NT2/D1 (cell line): ENCODE results near the gene ADAMTS2.

Experiments
- DNase-seq: peaks from one replicate; pipeline ENCODE4 v3.0.0-alpha.2; 2011; ENCODE audit warnings: low read depth, low spot score
- H3K27me3 ChIP-seq: 2 replicates; pipeline ENCODE4 v1.6.0; 2011; ENCODE audit warnings: mild to moderate bottlenecking; ENCODE audit not compliant: insufficient read length, insufficient read depth
- H3K36me3 ChIP-seq: 2 replicates; pipeline ENCODE4 v1.6.1; 2011; ENCODE audit warnings: mild to moderate bottlenecking, low read length, mixed read lengths; ENCODE audit not compliant: insufficient read depth, insufficient read length
- H3K4me1 ChIP-seq: 2 replicates; pipeline ENCODE4 v1.5.1; 2011; ENCODE audit not compliant: insufficient read depth, insufficient read length
- H3K4me3 ChIP-seq: 2 replicates; pipeline ENCODE4 v1.5.1; 2011; ENCODE audit warnings: low read depth; ENCODE audit not compliant: insufficient read length
- H3K9ac ChIP-seq: 2 replicates; pipeline ENCODE4 v1.6.0; 2011; ENCODE audit warnings: low read depth; ENCODE audit not compliant: insufficient read length
- H3K9me3 ChIP-seq: 2 replicates; pipeline ENCODE4 v1.5.1; 2011; ENCODE audit warnings: mild to moderate bottlenecking, low read length; ENCODE audit not compliant: insufficient read depth
- SUZ12 ChIP-seq: IDR thresholded peaks from 2 replicates; pipeline ENCODE4 v1.6.1; 2011; ENCODE audit not compliant: insufficient read length, insufficient read depth; ENCODE audit errors: extremely low read depth
- YY1 ChIP-seq: IDR thresholded peaks from 2 replicates; pipeline ENCODE4 v1.6.1; 2011; ENCODE audit not compliant: insufficient read length, insufficient read depth
- ZNF274 ChIP-seq: IDR thresholded peaks from 2 replicates; pipeline ENCODE4 v1.6.1; 2011; ENCODE audit warnings: mild to moderate bottlenecking, low read depth, low read length

The ADAMTS2 gene

DNA sequence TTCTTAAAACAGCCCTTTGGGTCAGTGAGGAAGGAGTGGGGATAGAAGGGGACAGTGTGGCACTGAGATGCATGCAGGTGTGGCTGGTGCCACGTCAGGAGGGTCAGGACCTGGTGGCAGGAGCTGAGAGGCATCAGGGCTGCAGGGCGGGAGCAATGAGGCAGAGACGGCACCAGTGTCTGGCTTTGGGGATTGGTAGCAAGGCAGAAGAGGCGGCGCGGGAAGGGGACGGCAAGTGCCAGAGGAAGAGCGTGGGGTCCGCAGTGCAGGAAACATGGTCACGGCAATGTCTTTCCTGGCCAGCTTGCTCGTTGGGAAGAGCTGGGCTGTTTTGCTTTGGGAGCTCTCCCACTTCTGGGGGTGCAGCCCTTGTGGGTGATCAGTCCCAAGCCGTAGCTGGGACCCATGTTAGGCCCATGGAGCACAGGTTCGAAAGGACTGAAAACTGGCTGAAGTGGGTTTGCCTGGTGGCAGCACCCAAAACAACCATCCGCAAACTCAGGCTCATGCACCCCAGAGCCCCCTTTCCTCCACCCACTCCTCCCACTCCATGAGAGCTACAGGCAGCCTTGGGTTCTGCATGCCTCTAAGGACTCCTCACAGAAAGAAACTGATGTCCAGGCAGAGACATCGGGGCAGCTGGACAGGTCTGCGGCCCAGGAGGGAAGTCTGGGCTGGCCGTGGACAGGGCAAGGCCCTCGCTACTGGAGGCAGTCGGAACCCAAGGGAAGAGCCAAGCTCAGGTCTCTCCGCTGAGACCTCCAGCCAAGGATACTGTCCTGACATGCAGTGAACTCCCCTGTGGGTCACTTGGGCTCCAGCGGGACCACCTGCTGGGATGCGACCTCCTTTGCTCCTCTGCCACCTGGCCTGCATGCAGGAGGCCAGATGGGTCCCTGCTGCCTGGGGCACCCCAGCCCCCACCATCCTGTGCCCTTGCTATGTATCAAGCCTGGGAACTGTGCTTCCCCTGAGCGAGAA is 180.6 kb downstream of the ADAMTS2 start:
- no peak for DNase-seq
- Histone ChIP-seq H3K36me3 (no peaks in the 10 kb centered on the region), H3K9ac (no peak overlapping the region), H3K27me3 (no peaks in the 10 kb centered on the region), H3K4me3 (no peak overlapping the region), H3K4me1 (peaks cover 6% of the 10 kb centered on the region), H3K9me3 (peaks cover 22% of the 10 kb centered on the region; the same call in 1 of the 2 replicates)
- TF ChIP-seq YY1, result no peak
- TF ChIP-seq ZNF274, result no peak
- TF ChIP-seq SUZ12, result no peak

DNA sequence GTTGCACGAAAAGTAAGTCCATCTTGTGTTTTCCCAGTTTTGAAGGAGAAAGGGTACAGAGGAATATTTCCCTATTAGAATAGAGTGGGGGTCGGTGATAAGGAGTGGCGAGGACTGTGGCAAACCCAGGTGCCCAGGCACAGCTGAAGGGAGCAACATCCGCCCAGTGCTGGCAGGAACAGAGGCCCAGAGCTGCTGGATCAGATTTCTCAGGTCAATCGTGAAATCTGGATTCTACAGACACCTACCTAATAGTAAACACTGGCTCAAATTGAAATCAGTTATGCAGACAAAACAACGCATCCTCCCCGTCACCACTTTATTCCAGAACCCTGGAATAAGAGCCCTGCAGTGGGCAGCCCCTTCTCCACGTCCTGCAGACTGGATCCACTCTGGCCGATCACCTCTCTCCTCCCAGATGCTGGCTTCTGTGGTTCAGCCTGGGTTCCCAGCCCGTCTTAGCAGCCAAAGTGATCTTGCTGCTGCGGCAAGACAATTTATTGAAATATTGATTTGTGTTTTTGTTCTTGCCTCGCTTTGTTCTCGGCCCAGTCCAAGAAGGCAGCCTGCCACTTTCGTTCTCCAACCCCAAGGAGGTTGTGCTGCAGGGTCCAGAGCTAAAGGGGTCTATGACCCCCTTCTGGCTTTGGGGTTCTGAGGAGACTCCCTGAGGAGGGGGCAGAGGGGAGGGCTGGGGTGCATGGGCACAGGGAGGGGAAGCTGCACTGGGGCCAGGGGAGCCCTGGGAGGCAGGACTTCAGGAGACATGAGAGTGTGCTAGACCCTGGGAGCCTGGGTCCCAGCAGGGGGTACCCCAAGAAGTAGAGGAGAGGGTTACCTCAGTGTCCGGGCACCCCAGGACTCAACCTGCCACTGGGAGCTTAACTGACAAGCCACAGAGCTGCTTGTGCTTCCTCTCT is 181.8 kb downstream of the ADAMTS2 start:
- TF ChIP-seq SUZ12 (no peak), YY1 (no peak), ZNF274 (no peak)
- no peak overlapping the region for H3K4me3 ChIP-seq
- no peak overlapping the region for H3K9ac ChIP-seq

DNA sequence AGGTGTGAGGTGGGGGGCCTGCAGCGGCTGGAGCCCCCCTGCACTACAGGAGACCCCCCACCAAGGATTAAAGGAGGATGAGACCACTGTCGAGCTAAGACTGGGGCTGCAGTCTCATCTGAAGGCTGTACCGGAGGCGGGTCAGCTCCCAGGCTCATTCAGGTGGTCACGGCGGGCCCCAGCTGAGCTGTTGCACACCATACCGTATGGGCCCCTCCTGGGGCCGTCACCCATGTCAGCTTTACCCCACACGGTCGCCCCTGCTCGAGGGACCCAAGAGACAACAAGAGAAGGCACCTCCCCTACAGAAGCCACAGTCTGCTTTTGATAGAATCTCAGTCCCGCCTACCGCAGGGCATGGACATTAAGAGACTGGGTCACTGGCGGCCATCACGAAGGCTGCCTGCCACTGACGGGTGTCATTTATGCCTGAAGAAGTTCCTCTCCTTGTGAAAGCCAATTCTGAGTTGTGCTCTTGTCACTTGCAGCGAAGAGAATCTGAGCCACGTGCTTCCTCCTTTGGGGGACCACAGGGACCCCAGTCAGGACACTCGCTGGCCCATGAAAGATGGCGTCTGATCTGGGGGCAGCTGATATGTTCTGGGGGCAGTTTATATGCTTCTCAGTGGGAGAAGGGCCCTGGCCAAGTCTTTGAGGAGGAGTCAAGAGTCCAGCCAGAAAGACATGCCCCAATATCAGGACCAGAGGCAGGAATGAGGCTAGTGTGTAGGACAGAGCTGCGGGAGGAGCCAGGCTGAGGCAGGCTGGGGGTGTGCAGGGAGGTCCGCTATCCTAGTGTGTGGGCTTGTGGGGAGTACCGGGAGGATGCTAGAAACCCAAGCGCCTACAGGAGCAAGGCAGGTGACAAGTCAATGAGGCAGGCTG is 182.7 kb downstream of the ADAMTS2 start:
- peaks cover 3% of the 10 kb centered on the region for H3K36me3 ChIP-seq
- no peaks in the 10 kb centered on the region for H3K27me3 ChIP-seq
- no peak overlapping the region for H3K9ac ChIP-seq
- peaks cover 4% of the 10 kb centered on the region for H3K4me1 ChIP-seq
- H3K4me3 ChIP-seq, result no peak overlapping the region
- TF ChIP-seq SUZ12, result no peak
- no peak for TF ChIP-seq ZNF274
- TF ChIP-seq YY1, result no peak
- DNase-seq, result no peak
- peaks cover 16% of the 10 kb centered on the region; the same call in 1 of the 2 replicates for H3K9me3 ChIP-seq

More for the DNA sequence above, 181.8 kb downstream of the ADAMTS2 start:
- Histone ChIP-seq H3K27me3 (no peaks in the 10 kb centered on the region), H3K9me3 (peaks cover 16% of the 10 kb centered on the region; the same call in 1 of the 2 replicates), H3K4me1 (peaks cover 6% of the 10 kb centered on the region), H3K36me3 (peaks cover 2% of the 10 kb centered on the region)
- no peak for DNase-seq

DNA sequence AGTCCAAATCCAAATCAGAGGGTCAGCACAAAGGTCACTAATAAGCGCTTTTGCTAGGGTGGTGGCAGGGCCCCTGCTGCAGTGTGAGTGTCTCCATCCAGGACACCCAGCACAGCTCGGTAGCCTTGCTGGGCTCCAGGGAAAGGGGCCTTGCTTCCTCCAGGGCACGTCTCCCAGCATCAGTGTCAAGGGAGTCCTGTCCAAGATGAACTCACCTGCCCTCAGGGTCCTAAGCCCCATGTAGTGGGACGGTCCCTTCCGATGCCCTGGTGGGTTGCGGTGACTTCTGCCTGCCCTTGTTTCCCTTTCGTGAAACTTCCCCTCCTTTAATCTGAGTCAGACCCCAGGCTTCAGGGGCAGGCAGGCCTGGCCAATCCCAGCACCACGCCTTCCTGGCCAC is 183.4 kb downstream of the ADAMTS2 start:
- Histone ChIP-seq H3K9me3 (peaks cover 16% of the 10 kb centered on the region; the same call in 1 of the 2 replicates), H3K4me1 (no peaks in the 10 kb centered on the region), H3K9ac (no peak overlapping the region), H3K4me3 (no peak overlapping the region), H3K36me3 (peaks cover 3% of the 10 kb centered on the region), H3K27me3 (no peaks in the 10 kb centered on the region)
- no peak for DNase-seq
- TF ChIP-seq SUZ12 (no peak), ZNF274 (no peak), YY1 (no peak)

DNA sequence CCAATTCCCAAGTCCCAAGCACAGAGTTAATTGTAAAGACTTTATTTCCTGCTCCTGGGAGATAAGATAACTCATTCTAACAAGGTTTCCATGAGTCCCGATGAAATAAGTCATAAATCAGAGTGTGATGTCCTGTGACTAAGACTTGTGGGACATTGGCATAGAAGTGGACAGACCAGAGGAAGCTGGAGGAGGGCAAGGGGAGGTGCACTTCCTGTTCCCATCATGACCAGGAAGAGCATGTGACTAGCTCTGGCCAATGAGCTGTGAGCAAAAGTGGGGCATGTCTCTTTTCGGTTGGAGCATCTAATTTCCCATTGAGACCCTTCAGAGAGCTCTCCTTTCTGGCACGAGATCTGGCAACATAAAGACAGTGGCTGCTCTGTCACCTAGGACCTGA is 184.7 kb downstream of the ADAMTS2 start:
- TF ChIP-seq YY1, result no peak
- H3K4me1 ChIP-seq, result peaks cover 1% of the 10 kb centered on the region
- peaks cover 16% of the 10 kb centered on the region; the same call in 1 of the 2 replicates for H3K9me3 ChIP-seq
- H3K36me3 ChIP-seq, result peaks cover 3% of the 10 kb centered on the region
- H3K4me3 ChIP-seq, result no peak overlapping the region
- H3K9ac ChIP-seq, result no peak overlapping the region
- no peak for DNase-seq
- H3K27me3 ChIP-seq, result no peaks in the 10 kb centered on the region

DNA sequence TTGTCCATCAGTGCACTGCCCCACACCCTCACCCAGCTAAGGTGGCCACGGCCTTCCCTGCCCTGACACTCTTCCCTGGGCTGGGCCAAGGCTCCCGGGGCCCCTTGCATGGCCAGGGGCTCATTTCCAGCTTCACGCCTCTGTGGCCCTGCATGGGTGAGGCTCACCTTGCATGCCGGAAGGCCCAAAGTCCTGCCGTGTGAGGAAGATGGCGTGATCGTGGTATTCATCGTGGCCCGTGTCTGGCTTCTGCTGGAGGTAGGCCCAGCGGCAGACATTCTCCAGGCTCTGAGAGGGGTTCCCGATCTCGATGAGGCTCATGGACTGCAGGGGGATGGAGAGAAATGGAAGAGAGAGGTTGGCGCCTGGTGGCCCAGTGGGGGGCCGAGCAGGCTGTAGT is 186.7 kb downstream of the ADAMTS2 start:
- TF ChIP-seq YY1 (no peak), SUZ12 (no peak), ZNF274 (no peak)
- DNase-seq, result no peak
- Histone ChIP-seq H3K27me3 (no peaks in the 10 kb centered on the region), H3K36me3 (peaks cover 3% of the 10 kb centered on the region), H3K9me3 (peaks cover 16% of the 10 kb centered on the region; the same call in 1 of the 2 replicates), H3K9ac (no peak overlapping the region), H3K4me1 (peaks cover 1% of the 10 kb centered on the region), H3K4me3 (no peak overlapping the region)
